Neutrophil (primary cell): ENCODE data around the gene NMT1.

ENCODE experiments used
- H3K27ac ChIP-seq: fragments of 200-600 bp; sonication (generic); 2 replicates; pipeline ENCODE4 v1.5.1; 2016; ENCODE audit warnings: mild to moderate bottlenecking, moderate library complexity
- H3K27me3 ChIP-seq: fragments of 200-600 bp; sonication (generic); 2 replicates; pipeline ENCODE4 v1.6.0; 2016; ENCODE audit warnings: mild to moderate bottlenecking
- H3K36me3 ChIP-seq: fragments of 200-600 bp; sonication (generic); 2 replicates; pipeline ENCODE4 v1.5.1; 2017
- H3K4me1 ChIP-seq, 2 experiments: fragments of 200-600 bp in 1 of 2; sonication (generic) in 1 of 2; 1 replicate in 1 of 2; 2 replicates in 1 of 2; pipeline versions ENCODE4 v1.5.1 to v1.6.1; 2013 to 2016; ENCODE audit warnings: low read depth in 1 of 2, low read length in 1 of 2, mild to moderate bottlenecking in 1 of 2, moderate library complexity in 1 of 2; ENCODE audit not compliant: control insufficient read depth in 1 of 2, insufficient read depth in 1 of 2
- H3K4me3 ChIP-seq, 2 experiments: fragments of 200-600 bp in 1 of 2; sonication (generic) in 1 of 2; 1 replicate in 1 of 2; 2 replicates in 1 of 2; pipeline ENCODE4 v1.5.1; 2013 to 2016; ENCODE audit warnings: low read depth in 1 of 2, low read length in 1 of 2, mild to moderate bottlenecking in 1 of 2, moderate library complexity in 1 of 2
- H3K9me3 ChIP-seq: fragments of 200-600 bp; sonication (generic); 2 replicates; pipeline ENCODE4 v1.5.1; 2016
- TF ChIP-seq, protein P1 (sequence below): fragments of 200-600 bp; sonication (generic); IDR thresholded peaks from 2 replicates; pipeline ENCODE4 v1.5.1; 2016; ENCODE audit warnings: antibody characterized with exemption

NMT1 gene

DNA sequence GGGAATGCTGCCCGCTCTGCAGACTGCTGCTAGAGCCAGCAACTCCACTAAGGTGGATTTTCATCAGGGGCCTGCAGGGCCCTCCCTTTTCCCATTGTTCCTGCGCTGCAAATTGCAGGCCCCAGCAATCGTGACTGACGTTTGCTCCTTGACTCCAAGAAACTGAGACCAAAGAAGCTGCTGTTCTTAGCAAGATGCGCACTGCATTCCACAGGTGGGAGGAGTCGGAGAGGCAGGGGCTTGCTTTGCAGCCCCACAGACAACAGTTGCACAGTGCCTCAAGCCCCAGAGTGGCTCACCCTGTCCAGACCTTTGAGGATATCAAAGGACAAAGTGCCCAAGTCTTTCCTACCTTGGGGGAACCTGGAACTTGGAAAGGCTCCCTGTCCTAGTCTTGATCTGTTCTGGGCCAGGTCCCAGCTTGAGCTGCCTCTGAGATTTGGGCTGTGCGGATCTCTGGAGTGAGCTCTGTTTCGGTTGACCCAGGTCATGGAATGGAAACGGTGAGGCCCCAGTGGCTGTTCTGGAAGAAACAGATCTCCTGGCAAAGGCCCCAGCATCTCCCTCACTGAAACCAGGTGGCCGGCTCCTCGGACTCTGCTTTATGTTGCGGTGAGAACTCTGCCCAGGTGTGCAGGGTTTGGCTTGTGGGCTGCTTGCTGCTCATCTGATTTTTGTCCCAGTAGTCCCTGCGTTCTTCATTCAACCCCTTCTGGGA lies 46.3 kb downstream of the NMT1 start:
- TF ChIP-seq, protein P1, sequence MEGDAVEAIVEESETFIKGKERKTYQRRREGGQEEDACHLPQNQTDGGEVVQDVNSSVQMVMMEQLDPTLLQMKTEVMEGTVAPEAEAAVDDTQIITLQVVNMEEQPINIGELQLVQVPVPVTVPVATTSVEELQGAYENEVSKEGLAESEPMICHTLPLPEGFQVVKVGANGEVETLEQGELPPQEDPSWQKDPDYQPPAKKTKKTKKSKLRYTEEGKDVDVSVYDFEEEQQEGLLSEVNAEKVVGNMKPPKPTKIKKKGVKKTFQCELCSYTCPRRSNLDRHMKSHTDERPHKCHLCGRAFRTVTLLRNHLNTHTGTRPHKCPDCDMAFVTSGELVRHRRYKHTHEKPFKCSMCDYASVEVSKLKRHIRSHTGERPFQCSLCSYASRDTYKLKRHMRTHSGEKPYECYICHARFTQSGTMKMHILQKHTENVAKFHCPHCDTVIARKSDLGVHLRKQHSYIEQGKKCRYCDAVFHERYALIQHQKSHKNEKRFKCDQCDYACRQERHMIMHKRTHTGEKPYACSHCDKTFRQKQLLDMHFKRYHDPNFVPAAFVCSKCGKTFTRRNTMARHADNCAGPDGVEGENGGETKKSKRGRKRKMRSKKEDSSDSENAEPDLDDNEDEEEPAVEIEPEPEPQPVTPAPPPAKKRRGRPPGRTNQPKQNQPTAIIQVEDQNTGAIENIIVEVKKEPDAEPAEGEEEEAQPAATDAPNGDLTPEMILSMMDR = no peak
- H3K27ac ChIP-seq = no peak overlapping the region
- no peaks in the 10 kb centered on the region for H3K4me1 ChIP-seq
- H3K4me3 ChIP-seq = no peak overlapping the region
- no peaks in the 10 kb centered on the region for H3K27me3 ChIP-seq
- H3K36me3 ChIP-seq = peaks cover 71% of the 10 kb centered on the region
- no peaks in the 10 kb centered on the region for H3K9me3 ChIP-seq

DNA sequence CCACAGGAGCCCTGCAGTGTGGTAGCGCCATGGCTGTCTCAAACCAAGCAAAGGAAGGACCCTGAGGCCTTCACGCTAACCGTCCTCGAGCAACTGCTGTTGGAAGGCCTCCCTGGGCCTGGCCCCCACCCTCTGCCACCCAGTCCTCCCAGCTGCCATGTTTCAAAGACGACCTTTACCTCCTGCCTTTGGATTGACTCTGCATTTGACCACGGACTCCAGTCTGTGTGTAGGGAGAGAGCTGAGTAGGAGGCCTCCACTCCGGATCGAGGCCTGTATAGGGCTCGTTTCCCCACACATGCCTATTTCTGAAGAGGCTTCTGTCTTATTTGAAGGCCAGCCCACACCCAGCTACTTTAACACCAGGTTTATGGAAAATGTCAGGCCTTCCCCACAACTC lies 46.9 kb downstream of the NMT1 start:
- H3K27ac ChIP-seq = no peak overlapping the region
- TF ChIP-seq, protein P1 = no peak

DNA sequence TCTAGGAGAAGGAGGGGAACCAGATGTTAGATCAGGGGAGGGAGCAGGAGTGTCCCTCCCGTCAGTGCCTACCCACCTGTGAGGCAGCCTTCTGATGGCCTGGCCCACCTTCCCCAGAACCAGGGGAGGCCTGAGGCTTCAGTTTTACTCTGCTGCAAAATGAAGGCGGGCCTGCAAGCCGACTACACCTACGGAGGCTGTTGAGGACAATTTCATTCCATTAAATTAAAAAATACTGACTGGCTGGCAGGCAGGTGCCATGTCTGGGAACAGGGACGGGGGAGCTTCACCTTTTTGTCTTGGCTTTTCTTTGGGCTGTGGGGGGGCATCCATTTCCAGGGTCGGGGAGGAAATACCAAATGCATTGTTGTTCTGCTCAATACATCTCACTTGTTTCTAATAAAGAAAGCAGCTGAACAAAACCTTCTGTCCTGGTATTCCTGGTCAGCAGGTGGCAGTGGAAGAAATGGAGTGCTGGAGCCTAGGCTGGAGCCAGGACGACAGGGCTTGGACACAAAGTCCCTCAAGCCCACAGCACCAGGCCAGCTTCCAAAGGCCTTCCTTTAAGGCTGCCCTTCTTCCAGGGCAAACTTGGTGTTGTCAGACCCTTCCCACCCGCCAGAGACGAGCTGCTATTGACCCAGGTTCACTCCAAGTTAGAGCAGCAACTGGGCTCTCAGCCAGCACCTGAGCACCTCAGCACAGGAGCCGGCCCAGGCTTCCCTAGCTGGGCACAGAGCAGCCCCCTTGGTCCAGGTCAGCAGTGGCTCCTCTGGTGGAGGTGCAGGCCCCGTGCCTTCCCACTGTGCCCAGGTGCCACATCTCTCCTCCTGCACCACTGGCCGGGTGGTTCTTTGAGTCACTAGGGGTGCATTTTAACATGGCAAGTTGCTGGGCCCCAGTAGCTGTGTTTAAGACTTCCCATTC lies 47.7 kb downstream of the NMT1 start:
- Histone ChIP-seq H3K4me1 (no peaks in the 10 kb centered on the region), H3K36me3 (peaks cover 57% of the 10 kb centered on the region), H3K4me3 (no peak overlapping the region), H3K27ac (no peak overlapping the region), H3K9me3 (no peaks in the 10 kb centered on the region), H3K27me3 (no peaks in the 10 kb centered on the region)
- TF ChIP-seq, protein P1 = no peak

More for the DNA sequence above, 46.9 kb downstream of the NMT1 start:
- Histone ChIP-seq H3K4me1 (no peaks in the 10 kb centered on the region), H3K36me3 (peaks cover 65% of the 10 kb centered on the region), H3K27me3 (no peaks in the 10 kb centered on the region), H3K4me3 (no peak overlapping the region), H3K9me3 (no peaks in the 10 kb centered on the region)

DNA sequence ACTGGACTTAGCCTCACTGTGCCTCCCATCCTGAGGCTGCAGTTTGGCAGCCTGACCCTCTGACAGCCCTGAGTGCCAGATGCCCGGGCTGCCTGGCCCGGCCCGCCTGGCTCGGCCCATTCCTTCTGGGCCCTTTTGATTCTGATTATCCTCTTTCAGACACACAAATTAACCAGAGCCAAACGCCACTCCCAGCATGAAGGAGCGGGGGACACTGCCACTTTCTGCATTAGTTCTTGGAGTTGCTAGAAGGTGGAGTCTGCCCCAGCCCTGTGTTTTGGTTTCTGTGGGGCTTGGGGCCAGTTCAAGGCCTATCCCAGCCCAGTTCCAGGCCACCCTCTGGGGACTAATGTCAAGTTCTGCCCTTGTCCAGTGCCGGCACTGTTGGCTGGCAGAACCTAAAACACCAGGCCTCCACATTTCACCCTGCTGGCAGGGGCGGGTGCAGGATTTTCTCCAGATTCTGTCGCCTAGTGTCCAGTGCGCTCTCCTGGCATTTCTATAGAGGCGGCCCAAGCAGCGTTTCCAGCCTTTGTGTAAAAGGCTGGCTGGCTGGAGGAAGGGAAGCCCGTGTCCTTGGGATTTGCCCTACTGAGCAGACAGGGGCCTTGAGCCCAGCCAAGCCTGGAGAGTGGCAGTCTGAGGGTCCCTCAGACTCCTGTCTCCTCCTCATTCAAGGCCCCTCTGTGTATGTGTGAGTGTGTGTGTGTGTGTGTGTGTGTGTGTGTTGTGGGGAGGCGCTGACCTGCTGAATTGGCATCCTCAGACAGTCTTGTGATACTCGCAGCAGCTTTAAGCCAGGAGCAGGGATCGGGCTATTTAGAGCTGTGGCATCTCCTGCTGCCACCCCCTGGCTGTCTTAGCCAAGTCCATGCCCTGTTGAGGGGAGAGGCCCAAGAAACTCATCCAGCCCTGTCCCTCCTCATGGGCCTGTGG lies 49.8 kb downstream of the NMT1 start:
- TF ChIP-seq, protein P1 = no peak
- H3K4me3 ChIP-seq = no peak overlapping the region
- H3K36me3 ChIP-seq = peaks cover 36% of the 10 kb centered on the region
- no peaks in the 10 kb centered on the region for H3K4me1 ChIP-seq
- no peak overlapping the region for H3K27ac ChIP-seq
- H3K27me3 ChIP-seq = no peaks in the 10 kb centered on the region
- H3K9me3 ChIP-seq = no peaks in the 10 kb centered on the region

DNA sequence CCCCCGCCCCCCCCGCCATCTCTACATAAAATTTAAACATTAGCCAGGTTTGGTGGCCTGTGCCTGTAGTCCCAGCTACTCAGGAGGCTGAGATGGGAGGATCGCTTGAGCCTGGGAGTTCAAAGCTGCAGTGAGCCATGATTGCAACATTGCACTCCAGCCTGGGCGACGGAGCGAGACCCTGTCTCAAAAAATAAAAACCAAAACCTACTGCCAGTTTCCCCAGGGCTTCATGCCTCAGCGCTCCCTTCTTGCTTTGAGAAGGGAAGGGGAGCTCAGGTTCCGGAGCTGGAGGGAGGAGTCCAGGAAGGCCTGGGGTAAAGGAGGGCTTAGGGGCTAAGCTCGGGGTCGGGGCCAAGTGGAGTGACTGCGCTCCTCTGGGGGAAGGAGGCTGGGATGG lies 50.7 kb downstream of the NMT1 start:
- no peak overlapping the region for H3K4me3 ChIP-seq
- H3K27ac ChIP-seq = no peak overlapping the region
- no peaks in the 10 kb centered on the region for H3K9me3 ChIP-seq
- TF ChIP-seq, protein P1 = no peak
- H3K27me3 ChIP-seq = no peaks in the 10 kb centered on the region
- no peaks in the 10 kb centered on the region for H3K4me1 ChIP-seq
- H3K36me3 ChIP-seq = peaks cover 27% of the 10 kb centered on the region
